CD14-positive monocyte (primary cell): ENCODE results near the gene CD8B2. TPM values are rescaled to one million over a fixed set of nuclear protein-coding genes. Genes with fewer than 3 reads are reported as not detected.

Experiments used
- DNase-seq, 3 donors: peaks; one replicate each; pipeline ENCODE4 v3.0.0-alpha.2; 2011 to 2022
- H2AFZ ChIP-seq: 2 replicates; pipeline ENCODE4 v1.6.0; 2012; ENCODE audit warnings: mild to moderate bottlenecking, low read depth, low read length, inconsistent platforms; ENCODE audit not compliant: insufficient read depth, poor library complexity, severe bottlenecking
- H3K27ac ChIP-seq, 2 donors: 1 replicate in 1 of 2; 2 replicates in 1 of 2; pipeline ENCODE4 v1.5.1; 2012 to 2013; ENCODE audit warnings: low read length in 2 of 2, control low read depth in 1 of 2, inconsistent platforms in 1 of 2, low read depth in 1 of 2, mild to moderate bottlenecking in 1 of 2
- H3K27me3 ChIP-seq, 2 donors: one replicate each; pipeline versions ENCODE4 v1.6.0 to v1.6.1; 2011 to 2013; ENCODE audit warnings: low read length in 2 of 2; ENCODE audit not compliant: control insufficient read depth in 2 of 2, insufficient read depth in 2 of 2
- H3K36me3 ChIP-seq, 2 donors: replicated peaks in 1 of 2; 1 replicate in 1 of 2; 2 replicates in 1 of 2; pipeline versions ENCODE4 v1.5.1 to v1.6.1; 2012 to 2013; ENCODE audit warnings: low read length in 2 of 2, control low read depth in 1 of 2, inconsistent platforms in 1 of 2, mild to moderate bottlenecking in 1 of 2; ENCODE audit not compliant: insufficient read depth in 2 of 2, control insufficient read depth in 1 of 2
- H3K4me1 ChIP-seq, 2 donors: 1 replicate in 1 of 2; 2 replicates in 1 of 2; pipeline versions ENCODE4 v1.5.1 to v1.6.1; 2012 to 2013; ENCODE audit warnings: low read length in 2 of 2, control low read depth in 1 of 2, inconsistent platforms in 1 of 2, mild to moderate bottlenecking in 1 of 2, moderate library complexity in 1 of 2; ENCODE audit not compliant: insufficient read depth in 2 of 2, control insufficient read depth in 1 of 2
- H3K4me2 ChIP-seq: replicated peaks from 2 replicates; pipeline ENCODE3; 2012; ENCODE audit warnings: low read length, moderate library complexity, mild to moderate bottlenecking; ENCODE audit not compliant: poor library complexity, severe bottlenecking; ENCODE audit errors: extremely low read depth
- H3K4me3 ChIP-seq, 3 experiments: fragments of 200-600 bp in 1 of 3; sonication (generic) in 1 of 3; replicated peaks in 1 of 3; 1 replicate in 2 of 3; 2 replicates in 1 of 3; pipeline ENCODE4 v1.5.1; 2011 to 2013; ENCODE audit warnings: low read length in 3 of 3, mild to moderate bottlenecking in 3 of 3, control low read depth in 2 of 3, low read depth in 2 of 3, inconsistent platforms in 1 of 3, moderate library complexity in 1 of 3
- H3K79me2 ChIP-seq: 2 replicates; pipeline ENCODE4 v1.6.0; 2012; ENCODE audit warnings: mild to moderate bottlenecking, control low read depth, inconsistent platforms, low read length, moderate library complexity; ENCODE audit not compliant: insufficient read depth
- H3K9ac ChIP-seq: 2 replicates; pipeline ENCODE4 v1.6.0; 2017; ENCODE audit warnings: low read length, mild to moderate bottlenecking; ENCODE audit not compliant: insufficient read depth, poor library complexity, severe bottlenecking
- H3K9me3 ChIP-seq, 2 donors: replicated peaks in 1 of 2; 1 replicate in 1 of 2; 2 replicates in 1 of 2; pipeline versions ENCODE4 v1.5.1 to v1.6.1; 2012 to 2013; ENCODE audit warnings: low read length in 2 of 2, control low read depth in 1 of 2; ENCODE audit not compliant: control insufficient read depth in 1 of 2, insufficient read depth in 1 of 2
- H4K20me1 ChIP-seq: 2 replicates; pipeline ENCODE4 v1.6.0; 2012; ENCODE audit warnings: mild to moderate bottlenecking, low read length, control low read depth, moderate library complexity; ENCODE audit not compliant: insufficient read depth
- H3K27ac Mint-ChIP-seq, 7 donors: one replicate each; pipeline ENCODE4 v1.8.0; 2020; ENCODE audit warnings: mild to moderate bottlenecking in 7 of 7, mixed read lengths in 7 of 7, moderate library complexity in 6 of 7, inconsistent platforms in 2 of 7
- H3K27me3 Mint-ChIP-seq, 3 donors: one replicate each; pipeline ENCODE4 v1.8.0; 2021 to 2022; ENCODE audit warnings: low read depth in 3 of 3, mild to moderate bottlenecking in 3 of 3, mixed read lengths in 3 of 3, moderate library complexity in 3 of 3, inconsistent platforms in 1 of 3
- H3K36me3 Mint-ChIP-seq, 2 donors: one replicate each; pipeline ENCODE4 v1.8.0; 2020; ENCODE audit warnings: mixed read lengths in 2 of 2, inconsistent platforms in 1 of 2, mild to moderate bottlenecking in 1 of 2
- H3K4me1 Mint-ChIP-seq: one replicate; pipeline ENCODE4 v1.8.0; 2020; ENCODE audit warnings: mild to moderate bottlenecking, mixed read lengths
- H3K4me3 Mint-ChIP-seq, 2 donors: one replicate each; pipeline ENCODE4 v1.8.0; 2020; ENCODE audit warnings: mild to moderate bottlenecking in 2 of 2, mixed read lengths in 2 of 2, moderate library complexity in 1 of 2
- H3K9me3 Mint-ChIP-seq, 7 donors: one replicate each; pipeline ENCODE4 v1.8.0; 2020 to 2022; ENCODE audit warnings: mixed read lengths in 7 of 7, mild to moderate bottlenecking in 6 of 7, moderate library complexity in 6 of 7, inconsistent platforms in 2 of 7
- CTCF ChIP-seq: fragments of 200-600 bp; IDR thresholded peaks from one replicate; pipeline ENCODE4 v1.8.0; 2022; ENCODE audit warnings: antibody characterized with exemption, mild to moderate bottlenecking
- WGBS: methylation state at CpG from one replicate; pipeline ENCODE4 v1.1.5; 2013; ENCODE audit warnings: missing lambda C conversion rate; ENCODE audit not compliant: insufficient coverage; 5-methylcytosine and 5-hydroxymethylcytosine counted together
- intact Hi-C, 2 donors: fragments of 100-400 bp; cut with micrococcal nuclease; formaldehyde crosslinking; loops; one replicate each; pipeline versions ENCODE4 v1.15.0 to v1.15.1; 2023
- polyA plus RNA-seq, 3 donors: library from polyadenylated mRNA; depleted of rRNA in 1 of 3; unstranded in 2 of 3; stranded (reverse) in 1 of 3; fragments of 300-500 nt in 2 of 3; fragments of >200 nt in 1 of 3; fragmentation: Illumina TruSeq in 2 of 3; gene quantifications; 1 replicate in 2 of 3; 2 replicates in 1 of 3; pipeline ENCODE4 v1.2.3, GENCODE V29; 2012 to 2021

Gene CD8B2
- polyA plus RNA-seq, 3 donors = 0.04 TPM; not detected in 2

GRCh38 chr2:106537791-106538191 lies 50.6 kb downstream of the CD8B2 start:
- Histone ChIP-seq H3K4me1 (peaks cover 22 to 30% of the 10 kb centered on the region in 2 donors), H3K27ac (peak overlapping the region; percentile 43 to 89), H3K9ac (peak overlapping the region; percentile 45), H3K4me2 (peak overlapping the region; percentile 34), H4K20me1 (no peaks in the 10 kb centered on the region), H3K4me3 (peak overlapping the region in 1 of 3 experiments; percentile 26), H2AFZ (no peak overlapping the region), H3K9me3 (no peaks in the 10 kb centered on the region), H3K79me2 (no peaks in the 10 kb centered on the region), H3K27me3 (no peaks in the 10 kb centered on the region), H3K36me3 (no peaks in the 10 kb centered on the region)
- Mint-ChIP-seq H3K9me3 (peaks cover 0 to 1% (median 0%) of the 10 kb centered on the region in 7 donors), H3K27ac (peak overlapping the region; percentile 92 to 97 (median 94)), H3K27me3 (peaks cover 0 to 8% (median 7%) of the 10 kb centered on the region in 3 donors), H3K36me3 (no peaks in the 10 kb centered on the region), H3K4me3 (peak overlapping the region; percentile 40 to 59), H3K4me1 (peaks cover 30% of the 10 kb centered on the region)
- 70% methylated on average over 5 of the region's 10 CpGs for WGBS
- TF ChIP-seq CTCF = no peak
- intact Hi-C loops = loop anchor here in 1 of 2 donors (10.0 kb wide), 1 partner anchor 343 kb away; the partner anchor contains the start of gene UXS1
- DNase-seq = peak; percentile 72 to 82 (median 74)

- H3K36me3 ChIP-seq = no peaks in the 10 kb centered on the region
- H4K20me1 ChIP-seq = no peaks in the 10 kb centered on the region
- no peak overlapping the region for H2AFZ ChIP-seq
- no peaks in the 10 kb centered on the region for H3K79me2 ChIP-seq
- peak overlapping the region in 2 of 7 donors; percentile 64 to 68 for H3K27ac Mint-ChIP-seq
- H3K27me3 Mint-ChIP-seq = peaks cover 2 to 9% (median 5%) of the 10 kb centered on the region in 3 donors
- H3K9me3 ChIP-seq = no peaks in the 10 kb centered on the region
- H3K4me3 ChIP-seq = no peak overlapping the region
- no peaks in the 10 kb centered on the region for H3K9me3 Mint-ChIP-seq
- H3K9ac ChIP-seq = no peak overlapping the region
- peaks cover 36% of the 10 kb centered on the region for H3K4me1 Mint-ChIP-seq
- no peak overlapping the region for H3K4me2 ChIP-seq
- intact Hi-C loops = loop anchor here in 1 of 2 donors (10.0 kb wide), 1 partner anchor 76 kb away; the partner anchor contains the start of gene RGPD3
- DNase-seq = no peak
- peaks cover 0 to 4% of the 10 kb centered on the region in 2 donors for H3K36me3 Mint-ChIP-seq
- no peak overlapping the region for H3K4me3 Mint-ChIP-seq
- 95% methylated on average over 3 of the region's 5 CpGs for WGBS
- no peak for TF ChIP-seq CTCF
- H3K4me1 ChIP-seq = peaks cover 35 to 43% of the 10 kb centered on the region in 2 donors
- no peaks in the 10 kb centered on the region for H3K27me3 ChIP-seq
- H3K27ac ChIP-seq = no peak overlapping the region
Measured at GRCh38 chr2:106540886-106541285, 53.7 kb downstream of the CD8B2 start.
